ACC112 (cell line): ENCODE results near the gene C16orf82.

Experiments
- H2AFZ ChIP-seq: fragments of 200-600 bp; sonication (generic); one replicate; pipeline ENCODE4 v1.6.0; 2017; ENCODE audit warnings: antibody characterized with exemption, low read length; ENCODE audit not compliant: unreplicated experiment
- H3K27ac ChIP-seq: fragments of 200-600 bp; sonication (generic); 2 replicates; pipeline ENCODE4 v1.5.1; 2014; ENCODE audit warnings: low read depth, mild to moderate bottlenecking, antibody characterized with exemption, low read length, moderate library complexity
- H3K27me3 ChIP-seq: fragments of 200-600 bp; sonication (generic); 2 replicates; pipeline ENCODE4 v1.6.1; 2014; ENCODE audit warnings: mild to moderate bottlenecking, antibody characterized with exemption, low read length, moderate library complexity, mixed read lengths; ENCODE audit not compliant: insufficient read depth
- H3K36me3 ChIP-seq: fragments of 200-600 bp; sonication (generic); 2 replicates; pipeline ENCODE4 v1.6.1; 2016; ENCODE audit warnings: mild to moderate bottlenecking, antibody characterized with exemption, low read length, moderate library complexity, mixed read lengths; ENCODE audit not compliant: insufficient read depth
- H3K4me1 ChIP-seq: fragments of 200-600 bp; sonication (generic); one replicate; pipeline ENCODE4 v1.6.1; 2016; ENCODE audit warnings: low read length, mixed read lengths; ENCODE audit not compliant: insufficient read depth, unreplicated experiment, control insufficient read depth
- H3K4me3 ChIP-seq: fragments of 200-600 bp; sonication (generic); 2 replicates; pipeline ENCODE4 v1.5.1; 2014; ENCODE audit warnings: mild to moderate bottlenecking, low read depth, low read length
- H3K79me2 ChIP-seq: fragments of 200-600 bp; sonication (generic); one replicate; pipeline ENCODE4 v1.6.0; 2016; ENCODE audit warnings: low read length; ENCODE audit not compliant: control insufficient read depth, unreplicated experiment, insufficient read depth

C16orf82 gene

DNA sequence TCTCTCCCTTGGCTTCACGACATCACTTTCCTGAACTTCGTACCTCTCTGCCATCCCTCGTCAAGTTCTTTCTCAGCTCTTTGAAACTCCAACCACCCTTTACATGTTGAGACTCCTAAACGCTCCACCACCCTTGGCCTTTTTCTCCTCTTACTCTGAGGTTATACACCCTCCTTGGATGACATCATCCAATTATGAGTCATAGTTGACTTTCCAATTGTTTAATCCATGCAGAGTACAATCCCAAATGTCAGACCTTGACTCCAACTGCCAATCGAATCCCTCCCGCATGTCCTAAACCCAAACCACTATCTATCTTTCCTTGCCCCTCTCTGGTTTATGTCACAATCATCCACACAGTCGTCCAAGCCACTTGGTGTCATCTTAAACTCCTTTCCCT is 18.4 kb upstream of the C16orf82 start:
- no peaks in the 10 kb centered on the region for H3K36me3 ChIP-seq
- H3K27me3 ChIP-seq: no peaks in the 10 kb centered on the region
- no peaks in the 10 kb centered on the region for H3K79me2 ChIP-seq
- H3K4me1 ChIP-seq: no peaks in the 10 kb centered on the region
- H3K4me3 ChIP-seq: no peak overlapping the region
- no peak overlapping the region for H3K27ac ChIP-seq
- H2AFZ ChIP-seq: no peak overlapping the region

DNA sequence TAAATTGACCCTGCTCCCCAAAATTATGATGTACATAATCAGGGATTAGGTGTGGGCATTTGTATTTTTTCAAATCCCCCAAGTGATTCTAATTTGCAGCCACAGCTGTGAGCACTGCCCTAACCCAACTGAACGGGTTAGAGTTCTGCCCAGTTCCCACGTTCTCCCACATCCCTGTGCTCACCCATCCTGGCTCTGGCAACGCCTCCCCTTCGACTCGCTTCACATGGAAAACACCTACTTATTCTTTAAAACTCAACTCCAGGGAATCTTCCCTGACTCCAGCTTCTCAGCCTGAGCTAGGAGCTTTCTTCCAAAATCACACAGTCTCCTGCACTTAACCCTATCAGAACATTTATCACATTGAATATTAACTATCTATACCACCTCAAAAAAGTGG is 17.6 kb upstream of the C16orf82 start:
- H2AFZ ChIP-seq: no peak overlapping the region
- H3K27me3 ChIP-seq: no peaks in the 10 kb centered on the region
- no peak overlapping the region for H3K27ac ChIP-seq
- no peaks in the 10 kb centered on the region for H3K36me3 ChIP-seq
- H3K4me3 ChIP-seq: no peak overlapping the region
- no peaks in the 10 kb centered on the region for H3K4me1 ChIP-seq
- H3K79me2 ChIP-seq: no peaks in the 10 kb centered on the region

DNA sequence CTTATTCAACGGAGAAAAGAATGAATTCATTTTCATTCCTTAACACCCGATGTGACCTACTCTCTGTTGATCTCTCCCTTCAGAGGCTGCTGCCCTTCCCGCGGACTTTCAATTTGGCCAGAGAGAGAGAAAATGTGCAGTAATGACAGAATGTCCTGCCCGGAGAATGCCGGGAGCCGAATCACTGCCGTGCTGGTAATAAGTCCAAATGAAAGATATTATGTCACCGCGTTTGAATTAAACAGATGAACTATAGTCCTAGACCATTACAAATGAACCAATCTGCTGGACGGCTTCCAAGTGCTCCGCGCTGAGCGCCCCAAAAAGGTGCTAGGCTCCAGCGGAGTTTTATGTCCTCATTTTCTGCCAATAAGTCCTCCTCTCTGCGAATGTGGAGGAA is 14.7 kb upstream of the C16orf82 start:
- no peaks in the 10 kb centered on the region for H3K27me3 ChIP-seq
- H3K4me3 ChIP-seq: no peak overlapping the region
- no peaks in the 10 kb centered on the region for H3K36me3 ChIP-seq
- H3K79me2 ChIP-seq: no peaks in the 10 kb centered on the region
- no peak overlapping the region for H2AFZ ChIP-seq
- no peaks in the 10 kb centered on the region for H3K4me1 ChIP-seq
- H3K27ac ChIP-seq: no peak overlapping the region

DNA sequence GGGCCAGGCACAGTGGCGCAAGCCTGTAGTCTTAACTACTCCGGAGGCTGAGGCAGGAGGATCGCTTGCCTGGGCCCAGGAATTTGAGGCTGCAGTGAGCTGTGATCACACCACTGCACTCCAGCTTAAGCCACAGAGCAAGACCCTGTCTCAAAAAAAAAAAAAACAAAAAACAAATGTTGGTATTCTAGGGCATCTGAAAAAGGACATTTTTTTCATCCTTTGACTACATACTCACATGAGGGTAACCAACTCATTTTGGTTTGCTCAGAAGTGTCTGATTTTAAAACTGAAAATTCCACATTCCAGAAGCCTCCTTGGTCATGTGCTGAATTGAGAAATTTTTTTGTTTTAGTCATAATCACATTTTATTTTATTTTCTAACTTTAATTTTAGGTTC is 12.7 kb upstream of the C16orf82 start:
- Histone ChIP-seq H3K27ac (no peak overlapping the region), H3K27me3 (no peaks in the 10 kb centered on the region), H3K36me3 (no peaks in the 10 kb centered on the region), H3K79me2 (no peaks in the 10 kb centered on the region), H3K4me1 (no peaks in the 10 kb centered on the region), H2AFZ (no peak overlapping the region), H3K4me3 (no peak overlapping the region)

DNA sequence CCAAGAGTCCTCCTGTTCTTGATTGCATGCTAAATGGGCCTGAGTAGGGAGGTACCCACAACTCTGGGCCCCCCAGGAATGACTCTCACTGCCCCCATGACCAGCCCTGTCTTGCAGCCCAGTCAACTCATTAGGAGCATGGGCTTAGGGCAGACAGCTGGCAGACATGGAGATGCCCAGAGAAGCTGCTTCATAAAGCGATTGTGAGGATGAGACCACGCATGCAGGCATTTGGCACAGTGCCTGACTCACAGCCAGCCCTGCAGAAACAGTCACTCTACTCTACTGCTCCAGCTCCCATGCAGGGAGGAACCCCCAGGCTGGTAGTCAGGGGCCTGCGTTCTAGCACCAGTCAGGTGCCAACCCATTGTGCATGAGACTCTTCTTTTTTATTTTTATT is 8.4 kb upstream of the C16orf82 start:
- H3K27ac ChIP-seq: no peak overlapping the region
- no peaks in the 10 kb centered on the region for H3K27me3 ChIP-seq
- H3K36me3 ChIP-seq: no peaks in the 10 kb centered on the region
- no peaks in the 10 kb centered on the region for H3K4me1 ChIP-seq
- no peak overlapping the region for H2AFZ ChIP-seq
- no peak overlapping the region for H3K4me3 ChIP-seq
- no peaks in the 10 kb centered on the region for H3K79me2 ChIP-seq

- Histone ChIP-seq H3K4me3 (no peak overlapping the region), H2AFZ (no peak overlapping the region), H3K27me3 (no peaks in the 10 kb centered on the region), H3K4me1 (no peaks in the 10 kb centered on the region), H3K27ac (no peak overlapping the region), H3K79me2 (no peaks in the 10 kb centered on the region), H3K36me3 (no peaks in the 10 kb centered on the region)
These were observed 4.0 kb downstream of the C16orf82 start for GRCh38 chr16:27070776-27071175.

- no peak overlapping the region for H3K27ac ChIP-seq
- H3K4me1 ChIP-seq: no peaks in the 10 kb centered on the region
- H2AFZ ChIP-seq: no peak overlapping the region
- no peak overlapping the region for H3K4me3 ChIP-seq
- no peaks in the 10 kb centered on the region for H3K79me2 ChIP-seq
- H3K27me3 ChIP-seq: no peaks in the 10 kb centered on the region
- no peaks in the 10 kb centered on the region for H3K36me3 ChIP-seq
These were observed 7.0 kb downstream of the C16orf82 start for GRCh38 chr16:27073733-27074132.

GRCh38 chr16:27080895-27081294 is 14.2 kb downstream of the C16orf82 start:
- Histone ChIP-seq H3K79me2 (no peaks in the 10 kb centered on the region), H3K36me3 (no peaks in the 10 kb centered on the region), H3K27ac (no peak overlapping the region), H3K27me3 (peaks cover 11% of the 10 kb centered on the region), H2AFZ (no peak overlapping the region), H3K4me3 (no peak overlapping the region), H3K4me1 (no peaks in the 10 kb centered on the region)

GRCh38 chr16:27083861-27084261 is 17.1 kb downstream of the C16orf82 start:
- Histone ChIP-seq H3K27ac (no peak overlapping the region), H3K36me3 (no peaks in the 10 kb centered on the region), H3K79me2 (no peaks in the 10 kb centered on the region), H3K4me1 (no peaks in the 10 kb centered on the region), H3K27me3 (peaks cover 11% of the 10 kb centered on the region), H3K4me3 (no peak overlapping the region), H2AFZ (no peak overlapping the region)

DNA sequence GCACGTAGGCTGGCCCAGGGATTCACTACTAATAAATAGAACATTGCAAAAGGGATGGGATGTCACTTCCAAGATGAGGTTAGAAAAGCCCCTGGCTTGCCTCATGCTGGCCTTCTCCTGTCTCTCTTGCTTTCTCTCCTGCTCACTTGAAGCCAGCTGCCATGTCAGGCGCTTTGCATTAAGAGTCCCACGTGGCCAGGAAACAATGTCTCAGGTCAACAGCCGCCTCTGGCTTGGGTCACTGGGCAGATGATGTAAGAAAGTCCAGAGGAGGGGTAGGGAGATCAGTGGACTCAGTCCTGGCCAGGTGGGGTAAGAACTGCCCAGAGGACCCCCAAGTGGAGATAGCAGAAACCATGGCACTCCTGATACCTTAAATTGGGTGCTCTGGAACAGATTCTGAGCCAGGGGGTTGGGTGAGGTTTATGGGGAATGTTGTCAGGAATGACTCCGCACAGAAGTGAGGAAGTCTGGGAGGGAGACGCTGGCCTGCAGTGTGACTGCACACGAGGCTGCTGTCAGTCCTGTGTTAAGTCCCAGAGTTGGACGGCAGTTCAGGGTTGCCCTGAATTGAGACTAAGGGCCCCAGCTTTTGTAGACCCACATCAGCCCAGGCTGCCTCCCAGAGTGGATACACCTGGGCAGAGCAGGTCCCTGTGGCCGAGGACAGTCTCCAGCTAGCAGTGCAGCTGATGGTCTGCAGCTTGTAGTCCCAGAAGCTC is 17.7 kb downstream of the C16orf82 start:
- H2AFZ ChIP-seq: no peak overlapping the region
- no peaks in the 10 kb centered on the region for H3K4me1 ChIP-seq
- no peak overlapping the region for H3K4me3 ChIP-seq
- H3K27me3 ChIP-seq: peaks cover 11% of the 10 kb centered on the region
- H3K36me3 ChIP-seq: no peaks in the 10 kb centered on the region
- H3K79me2 ChIP-seq: no peaks in the 10 kb centered on the region
- H3K27ac ChIP-seq: no peak overlapping the region

GRCh38 chr16:27085182-27085581 is 18.5 kb downstream of the C16orf82 start:
- H3K36me3 ChIP-seq: no peaks in the 10 kb centered on the region
- no peak overlapping the region for H3K27ac ChIP-seq
- H2AFZ ChIP-seq: no peak overlapping the region
- H3K27me3 ChIP-seq: peaks cover 11% of the 10 kb centered on the region
- no peaks in the 10 kb centered on the region for H3K79me2 ChIP-seq
- no peak overlapping the region for H3K4me3 ChIP-seq
- no peaks in the 10 kb centered on the region for H3K4me1 ChIP-seq
